ENCODE results near the gene GNPTAB.

- TF ChIP-seq, protein P1, sequence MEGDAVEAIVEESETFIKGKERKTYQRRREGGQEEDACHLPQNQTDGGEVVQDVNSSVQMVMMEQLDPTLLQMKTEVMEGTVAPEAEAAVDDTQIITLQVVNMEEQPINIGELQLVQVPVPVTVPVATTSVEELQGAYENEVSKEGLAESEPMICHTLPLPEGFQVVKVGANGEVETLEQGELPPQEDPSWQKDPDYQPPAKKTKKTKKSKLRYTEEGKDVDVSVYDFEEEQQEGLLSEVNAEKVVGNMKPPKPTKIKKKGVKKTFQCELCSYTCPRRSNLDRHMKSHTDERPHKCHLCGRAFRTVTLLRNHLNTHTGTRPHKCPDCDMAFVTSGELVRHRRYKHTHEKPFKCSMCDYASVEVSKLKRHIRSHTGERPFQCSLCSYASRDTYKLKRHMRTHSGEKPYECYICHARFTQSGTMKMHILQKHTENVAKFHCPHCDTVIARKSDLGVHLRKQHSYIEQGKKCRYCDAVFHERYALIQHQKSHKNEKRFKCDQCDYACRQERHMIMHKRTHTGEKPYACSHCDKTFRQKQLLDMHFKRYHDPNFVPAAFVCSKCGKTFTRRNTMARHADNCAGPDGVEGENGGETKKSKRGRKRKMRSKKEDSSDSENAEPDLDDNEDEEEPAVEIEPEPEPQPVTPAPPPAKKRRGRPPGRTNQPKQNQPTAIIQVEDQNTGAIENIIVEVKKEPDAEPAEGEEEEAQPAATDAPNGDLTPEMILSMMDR (IDR thresholded peaks at IDR 0.05) = no peak
- TF ChIP-seq POLR2A (IDR thresholded peaks at IDR 0.05) = no peak
Observed at GRCh38 chr12:101779200-101779599, 51.6 kb downstream of the GNPTAB start.
